ENCODE results near the gene TXN2. TPM values are rescaled to one million over a fixed set of nuclear protein-coding genes. Genes with fewer than 3 reads are reported as not detected.

The TXN2 gene
- total and polyA plus RNA-seq, 3 donors from 2014 or later = 92.4 to 141 (median 95.6) TPM

- no peak overlapping the region for H3K27ac ChIP-seq
- peaks cover 11% of the 10 kb centered on the region for H3K4me1 ChIP-seq
- no peaks in the 10 kb centered on the region for H3K9me3 ChIP-seq
- TF ChIP-seq POLR2A (IDR thresholded peaks at IDR 0.05) (no peak), CTCF (IDR thresholded peaks at IDR 0.05) (peak; percentile 23 to 61 (median 50))
- 67 to 69% methylated on average over 17 of the region's 17 CpGs for WGBS, 2 donors
- H3K27me3 ChIP-seq = no peaks in the 10 kb centered on the region
- H3K4me3 ChIP-seq = no peak overlapping the region
- intact Hi-C loops (cut with DNase I; ENCODE audit: low total_unique reads) = no loop called here
- no peaks in the 10 kb centered on the region for H3K36me3 ChIP-seq (ENCODE audit: low read depth, missing control alignments)
- peak; percentile 60 for DNase-seq
Observed at GRCh38 chr22:36510966-36511881, 29.8 kb upstream of the TXN2 start.

GRCh38 chr22:36510384-36510783 is 28.9 kb upstream of the TXN2 start:
- DNase-seq = no peak
- no peak overlapping the region for H3K27ac ChIP-seq

GRCh38 chr22:36507518-36508010 is 26.1 kb upstream of the TXN2 start:
- no peaks in the 10 kb centered on the region for H3K9me3 ChIP-seq
- DNase-seq = no peak
- intact Hi-C loops (cut with DNase I; ENCODE audit: low total_unique reads) = no loop called here
- H3K4me1 ChIP-seq = peaks cover 23% of the 10 kb centered on the region
- 61 to 73% methylated on average over 6 of the region's 6 CpGs for WGBS, 2 donors
- H3K36me3 ChIP-seq (ENCODE audit: low read depth, missing control alignments) = no peaks in the 10 kb centered on the region
- H3K4me3 ChIP-seq = peak overlapping the region; percentile 63 to 67
- no peaks in the 10 kb centered on the region for H3K27me3 ChIP-seq
- no peak for TF ChIP-seq CTCF (IDR thresholded peaks at IDR 0.05)
- TF ChIP-seq POLR2A (IDR thresholded peaks at IDR 0.05) = no peak
- H3K27ac ChIP-seq = peak overlapping the region; percentile 58 to 83

More at GRCh38 chr22:36510384-36510783, 28.9 kb upstream of the TXN2 start:
- Histone ChIP-seq H3K9me3 (no peaks in the 10 kb centered on the region), H3K4me1 (peaks cover 17% of the 10 kb centered on the region), H3K4me3 (no peak overlapping the region), H3K36me3 (ENCODE audit: low read depth, missing control alignments) (no peaks in the 10 kb centered on the region), H3K27me3 (no peaks in the 10 kb centered on the region)
- 90 to 91% methylated on average over 3 of the region's 3 CpGs for WGBS, 2 donors
- TF ChIP-seq POLR2A (IDR thresholded peaks at IDR 0.05) (no peak), CTCF (IDR thresholded peaks at IDR 0.05) (no peak)
- intact Hi-C loops (cut with DNase I; ENCODE audit: low total_unique reads) = no loop called here

GRCh38 chr22:36506637-36507517 is 25.4 kb upstream of the TXN2 start, which contains the start of gene FOXRED2:
TSS of gene FOXRED2 (minus strand) at chr22:36507040. CDS start at chr22:36506422, 618 bp downstream.
- 6 to 7% methylated on average over 18 to 53 of the region's 75 CpGs for WGBS, 2 donors
- Histone ChIP-seq H3K27ac (peak within 1 kb of the TSS; percentile 58 to 83), H3K27me3 (no peaks in the 10 kb centered on the region), H3K4me3 (peak within 1 kb of the TSS; percentile 63 to 67), H3K36me3 (ENCODE audit: low read depth, missing control alignments) (no peaks in the 10 kb centered on the region), H3K4me1 (peaks cover 23% of the 10 kb centered on the region), H3K9me3 (no peaks in the 10 kb centered on the region)
- DNase-seq = peak; percentile 92
- TF ChIP-seq POLR2A (IDR thresholded peaks at IDR 0.05) = peak; percentile 90
- peak in 1 of 3 experiments; percentile 23 for TF ChIP-seq CTCF (IDR thresholded peaks at IDR 0.05)
- intact Hi-C loops (cut with DNase I; ENCODE audit: low total_unique reads) = no loop called here
